Glomerular visceral epithelial cell (primary cell): ENCODE results near the gene PDE11A.
A peak's percentile ranks its signal among the peaks of the same experiment; 100 is the strongest.
"Not testable (repeated sequence)": the region's sequence is repeated elsewhere in the genome, so short reads cannot be mapped to it uniquely, and the experiment has no call there.

Experiments
- DNase-seq: peaks from one replicate; pipeline ENCODE4 v3.0.0-alpha.2; 2016; ENCODE audit errors: extremely low spot score

Gene PDE11A

GRCh38 chr2:178074123-178075005 is 1.8 kb upstream of the PDE11A start:
- no peak for DNase-seq

- no peak for DNase-seq
Measured at GRCh38 chr2:178072000-178072382, 586 bp downstream of the PDE11A start.

GRCh38 chr2:178070824-178071223 is 1.8 kb downstream of the PDE11A start:
- peak; percentile 29 for DNase-seq

DNA sequence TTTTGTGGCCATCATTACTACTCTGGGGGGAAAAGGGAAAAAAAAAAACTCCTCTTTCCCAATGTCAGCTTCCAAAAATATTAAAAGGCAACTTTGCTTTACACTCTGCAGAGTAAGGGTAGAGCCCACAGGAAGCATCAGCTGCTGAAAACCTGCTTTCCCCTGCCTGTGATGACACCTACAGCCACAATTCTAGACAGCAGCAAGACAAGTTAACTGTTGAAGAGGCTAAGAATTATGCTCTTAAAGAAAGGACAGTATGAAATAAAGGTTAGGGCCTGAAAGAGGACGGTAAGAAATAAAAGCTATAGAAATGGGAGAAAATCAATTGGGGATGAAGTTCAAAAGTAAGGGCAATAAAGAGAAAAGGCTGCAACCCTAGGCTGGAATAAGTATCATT is 3.0 kb downstream of the PDE11A start:
- peak; percentile 55 for DNase-seq

GRCh38 chr2:178068823-178069454 is 3.6 kb downstream of the PDE11A start:
- no peak for DNase-seq

- peak; percentile 93 for DNase-seq
Measured at GRCh38 chr2:178066890-178067669, 5.5 kb downstream of the PDE11A start.

DNA sequence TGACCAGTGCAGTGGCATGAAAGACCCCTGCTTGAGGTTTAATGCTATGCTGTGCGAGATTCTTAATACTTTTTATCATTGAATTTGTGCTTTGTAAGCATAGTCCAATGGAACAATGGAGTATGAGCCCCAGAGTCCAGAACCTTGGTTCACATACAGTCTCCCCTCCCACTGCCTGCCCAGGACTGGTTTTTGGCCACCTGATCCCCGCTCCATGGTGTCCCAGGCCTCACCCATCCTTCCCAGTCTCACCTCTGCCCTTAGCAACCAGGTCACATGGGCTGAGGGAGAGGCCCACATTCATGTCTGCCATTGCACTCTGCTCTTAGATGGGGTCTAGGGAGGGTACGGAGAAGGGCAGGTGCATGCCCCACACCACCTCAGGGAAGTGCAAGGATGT is 6.3 kb downstream of the PDE11A start:
- no peak for DNase-seq

GRCh38 chr2:178059681-178060080 is 12.9 kb downstream of the PDE11A start:
- no peak for DNase-seq

GRCh38 chr2:178059111-178059510 is 13.5 kb downstream of the PDE11A start:
- DNase-seq, result no peak

- DNase-seq, result no peak
Measured at GRCh38 chr2:178057179-178057680, 15.3 kb downstream of the PDE11A start.

- no peak for DNase-seq
Measured at GRCh38 chr2:178056345-178056744, 16.2 kb downstream of the PDE11A start.

DNA sequence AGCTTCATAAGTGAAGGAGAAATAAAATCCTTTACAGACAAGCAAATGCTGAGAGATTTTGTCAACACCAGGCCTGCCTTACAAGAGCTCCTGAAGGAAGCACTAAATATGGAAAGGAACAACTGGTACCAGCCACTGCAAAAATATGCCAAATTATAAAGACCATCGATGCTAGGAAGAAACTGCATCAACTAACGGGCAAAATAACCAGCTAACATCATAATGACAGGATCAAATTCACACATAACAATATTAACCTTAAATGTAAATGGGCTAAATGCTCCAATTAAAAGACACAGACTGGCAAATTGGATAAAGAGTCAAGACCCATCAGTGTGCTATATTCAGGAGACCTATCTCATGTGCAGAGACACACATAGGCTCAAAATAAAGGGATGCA is 21.3 kb downstream of the PDE11A start:
- DNase-seq, result not testable (repeated sequence)

DNA sequence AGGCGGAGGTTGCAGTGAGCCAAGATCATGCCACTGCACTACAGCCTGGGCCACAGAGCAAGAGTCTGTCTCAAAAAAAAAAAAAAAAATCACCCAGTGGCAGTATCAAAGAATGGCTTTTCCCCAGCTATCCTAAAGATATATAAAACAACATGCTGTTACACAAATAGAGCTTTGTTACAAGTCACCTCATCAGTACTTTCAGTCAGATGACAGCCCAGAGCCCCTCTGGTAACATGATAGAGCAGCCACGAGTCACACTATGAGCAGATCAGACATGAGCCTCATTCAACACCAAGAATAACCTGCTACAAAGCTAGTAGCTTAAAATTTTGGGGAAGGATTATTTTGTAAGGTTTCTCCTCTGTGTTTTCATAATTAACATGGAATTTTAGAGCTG is 25.2 kb downstream of the PDE11A start:
- DNase-seq, result no peak

- no peak for DNase-seq
Measured at GRCh38 chr2:178044836-178045235, 27.7 kb downstream of the PDE11A start.

- no peak for DNase-seq
Measured at GRCh38 chr2:178043266-178043665, 29.3 kb downstream of the PDE11A start.

DNA sequence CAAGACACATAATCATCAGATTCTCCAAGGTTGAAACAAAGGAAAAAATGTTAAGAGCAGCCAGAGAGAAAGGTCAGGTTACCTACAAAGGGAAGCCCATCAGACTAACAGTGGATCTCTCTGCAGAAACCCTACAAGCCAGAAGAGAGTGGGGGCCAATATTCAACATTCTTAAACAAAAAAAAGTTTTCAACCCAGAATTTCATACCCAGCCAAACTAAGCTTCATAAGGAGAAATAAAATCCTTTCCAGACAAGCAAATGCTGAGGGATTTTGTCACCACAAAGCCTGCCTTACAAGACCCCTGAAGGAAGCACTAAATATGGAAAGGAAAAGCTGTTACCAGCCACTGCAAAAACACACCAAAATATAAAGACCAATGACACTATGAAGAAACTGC is 39.0 kb downstream of the PDE11A start:
- DNase-seq, result not testable (repeated sequence)

GRCh38 chr2:178029342-178029741 is 43.2 kb downstream of the PDE11A start:
- DNase-seq, result no peak

- peak; percentile 45 for DNase-seq
Measured at GRCh38 chr2:178025551-178026185, 46.9 kb downstream of the PDE11A start.

- no peak for DNase-seq
Measured at GRCh38 chr2:178018141-178018540, 54.4 kb downstream of the PDE11A start.

DNA sequence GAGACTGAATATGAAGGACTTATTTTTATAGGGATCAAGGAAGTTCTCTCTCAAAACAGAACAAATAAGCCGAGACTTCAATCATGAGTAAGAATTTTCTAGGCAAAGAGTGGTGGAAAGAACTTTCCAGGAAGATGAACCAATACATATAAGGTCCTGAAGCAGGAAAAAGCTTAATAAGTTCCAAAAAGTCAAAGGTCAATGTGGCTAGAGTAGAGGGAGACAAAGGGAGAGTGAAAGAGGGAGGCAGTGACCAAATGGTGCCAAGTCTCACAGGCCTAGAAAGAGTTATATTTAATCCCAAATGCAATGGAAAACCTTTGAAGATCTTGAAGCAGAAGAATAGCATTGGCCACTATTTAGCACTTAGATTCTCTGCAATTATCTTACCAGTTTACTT is 56.0 kb downstream of the PDE11A start:
- no peak for DNase-seq

- no peak for DNase-seq
Measured at GRCh38 chr2:178012639-178013038, 59.9 kb downstream of the PDE11A start.

DNA sequence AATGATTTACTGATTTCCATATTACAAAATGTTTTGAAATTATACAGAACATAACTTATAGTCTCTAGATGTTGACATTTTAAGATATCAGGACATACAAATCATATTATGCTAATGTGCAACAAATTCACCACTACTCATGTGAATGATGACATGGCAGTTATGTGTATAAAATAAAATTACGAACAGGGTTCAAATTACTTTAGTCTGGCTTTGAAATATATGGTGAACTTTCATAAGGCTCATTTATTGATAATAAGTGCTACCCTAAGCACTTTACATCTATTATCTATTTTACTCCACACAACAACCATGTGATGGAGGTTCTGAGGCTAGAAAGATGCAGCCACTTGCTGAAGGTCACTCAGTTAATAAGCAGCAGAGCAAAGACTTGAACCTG is 62.8 kb downstream of the PDE11A start:
- DNase-seq, result no peak
